ENCODE measurements around the gene FAM219B.

The FAM219B gene

DNA sequence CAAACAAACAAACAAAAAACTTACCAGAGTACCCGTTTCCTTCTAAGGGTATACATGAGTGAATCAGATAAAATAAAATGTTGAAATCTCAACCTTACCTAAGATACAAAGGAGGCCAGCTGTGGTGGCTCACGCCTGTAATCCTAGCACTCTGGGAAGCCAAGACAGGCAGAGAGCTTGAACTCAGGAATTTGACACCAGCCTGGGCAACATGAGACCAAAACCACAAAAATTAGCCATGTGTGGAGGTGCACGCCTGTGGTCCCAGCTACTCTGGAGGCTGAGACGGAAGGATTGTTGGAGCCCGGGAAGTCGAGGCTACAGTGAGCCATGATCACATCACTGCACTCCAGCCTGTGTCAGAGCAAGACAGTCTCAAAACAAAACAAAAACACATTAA is 11.0 kb upstream of the FAM219B start:
- no peak for TF ChIP-seq ZFX (IDR thresholded peaks at IDR 0.05; ENCODE audit: borderline replicate concordance)
- TF ChIP-seq, protein P1, sequence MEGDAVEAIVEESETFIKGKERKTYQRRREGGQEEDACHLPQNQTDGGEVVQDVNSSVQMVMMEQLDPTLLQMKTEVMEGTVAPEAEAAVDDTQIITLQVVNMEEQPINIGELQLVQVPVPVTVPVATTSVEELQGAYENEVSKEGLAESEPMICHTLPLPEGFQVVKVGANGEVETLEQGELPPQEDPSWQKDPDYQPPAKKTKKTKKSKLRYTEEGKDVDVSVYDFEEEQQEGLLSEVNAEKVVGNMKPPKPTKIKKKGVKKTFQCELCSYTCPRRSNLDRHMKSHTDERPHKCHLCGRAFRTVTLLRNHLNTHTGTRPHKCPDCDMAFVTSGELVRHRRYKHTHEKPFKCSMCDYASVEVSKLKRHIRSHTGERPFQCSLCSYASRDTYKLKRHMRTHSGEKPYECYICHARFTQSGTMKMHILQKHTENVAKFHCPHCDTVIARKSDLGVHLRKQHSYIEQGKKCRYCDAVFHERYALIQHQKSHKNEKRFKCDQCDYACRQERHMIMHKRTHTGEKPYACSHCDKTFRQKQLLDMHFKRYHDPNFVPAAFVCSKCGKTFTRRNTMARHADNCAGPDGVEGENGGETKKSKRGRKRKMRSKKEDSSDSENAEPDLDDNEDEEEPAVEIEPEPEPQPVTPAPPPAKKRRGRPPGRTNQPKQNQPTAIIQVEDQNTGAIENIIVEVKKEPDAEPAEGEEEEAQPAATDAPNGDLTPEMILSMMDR (IDR thresholded peaks at IDR 0.05), result no peak
- H3K27ac ChIP-seq, result no peak overlapping the region

DNA sequence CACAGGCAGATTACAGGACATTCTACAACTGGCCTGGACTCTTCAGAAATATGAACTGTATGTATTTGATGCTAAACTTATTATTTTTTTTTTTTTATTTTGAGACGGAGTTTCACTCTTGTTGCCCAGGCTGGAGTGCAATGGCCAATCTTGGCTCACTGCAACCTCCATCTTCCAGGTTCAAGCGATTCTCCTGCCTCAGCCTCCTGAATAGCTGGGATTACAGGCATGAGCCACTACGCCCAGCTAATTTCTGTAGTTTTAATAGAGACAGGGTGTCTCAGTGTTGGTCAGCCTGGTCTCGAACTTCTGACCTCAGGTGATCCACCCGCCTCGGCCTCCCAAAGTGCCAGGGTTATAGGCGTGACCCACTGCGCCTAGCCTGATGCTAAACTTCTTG is 7.1 kb upstream of the FAM219B start:
- H3K27ac ChIP-seq, result 0 out of 2 replicates have a peak overlapping the region, but pooled peaks have one; percentile 30

GRCh38 chr15:74913041-74913440 is 6.4 kb upstream of the FAM219B start:
- H3K27ac ChIP-seq, result 0 out of 2 replicates have a peak overlapping the region, but pooled peaks have one; percentile 30
- TF ChIP-seq, protein P1 (IDR thresholded peaks at IDR 0.05), result no peak
- TF ChIP-seq ZFX (IDR thresholded peaks at IDR 0.05; ENCODE audit: borderline replicate concordance), result no peak

DNA sequence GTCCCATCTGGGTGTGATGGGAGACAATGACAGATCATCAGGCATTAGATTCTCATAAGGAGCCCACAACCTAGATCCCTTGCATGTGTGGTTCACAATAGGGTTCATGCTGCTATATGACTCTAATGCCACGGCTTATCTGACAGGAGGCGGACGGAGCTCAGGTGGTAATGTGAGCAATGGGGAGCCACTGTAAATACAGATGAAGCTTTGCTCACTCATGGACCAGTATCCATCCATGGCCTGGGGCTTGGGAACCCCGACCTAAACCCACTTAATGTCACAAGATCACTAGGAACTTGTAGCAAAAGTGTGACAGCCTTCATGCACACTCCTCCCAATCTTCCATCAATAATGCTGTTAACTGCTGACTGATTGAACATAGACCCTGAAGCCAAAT is 2.0 kb upstream of the FAM219B start:
- TF ChIP-seq, protein P1 (IDR thresholded peaks at IDR 0.05), result no peak
- no peak for TF ChIP-seq ZFX (IDR thresholded peaks at IDR 0.05; ENCODE audit: borderline replicate concordance)
- no peak overlapping the region for H3K27ac ChIP-seq

DNA sequence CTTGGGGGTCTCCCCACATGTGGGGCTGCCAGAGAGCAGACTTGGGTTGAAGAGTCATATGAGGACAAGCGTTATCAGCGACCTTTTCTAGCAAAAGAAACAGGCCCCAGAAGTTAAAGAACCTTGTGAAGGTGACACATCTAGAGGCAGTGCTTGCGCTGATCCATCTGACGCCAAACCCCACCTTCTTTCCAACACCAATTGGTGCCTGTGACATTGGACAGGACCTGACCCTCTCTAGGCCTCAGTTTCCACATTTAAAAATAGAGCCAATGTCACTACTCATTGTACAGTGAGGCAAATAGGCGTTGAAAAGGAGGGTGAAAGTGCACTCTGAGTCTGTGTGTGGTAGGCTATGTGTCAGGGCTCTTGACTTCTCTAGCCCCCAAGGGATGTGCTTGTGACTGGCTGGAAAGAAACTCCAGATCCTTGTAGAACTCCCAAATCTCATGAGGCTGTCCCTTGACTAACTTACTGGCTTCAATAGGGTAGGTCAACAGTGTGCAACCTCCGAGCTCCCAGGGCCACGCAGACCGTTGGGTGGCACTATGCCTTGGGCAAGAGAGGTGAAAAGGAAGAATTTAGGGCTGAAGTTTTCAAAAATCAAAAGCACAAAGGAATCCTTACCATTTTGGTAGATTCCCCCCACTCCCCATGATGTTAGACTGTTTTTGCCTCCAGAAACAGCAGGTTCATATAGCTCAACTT is 666 bp upstream of the FAM219B start:
- peak overlapping the region; percentile 92 for H3K27ac ChIP-seq
- no peak for TF ChIP-seq ZFX (IDR thresholded peaks at IDR 0.05; ENCODE audit: borderline replicate concordance)
- TF ChIP-seq, protein P1 (IDR thresholded peaks at IDR 0.05), result no peak

- no peak for TF ChIP-seq ZFX (IDR thresholded peaks at IDR 0.05; ENCODE audit: borderline replicate concordance)
- TF ChIP-seq, protein P1 (IDR thresholded peaks at IDR 0.05), result no peak
- H3K27ac ChIP-seq, result peak overlapping the region; percentile 92
These were observed 593 bp downstream of the FAM219B start for GRCh38 chr15:74906067-74906449.

DNA sequence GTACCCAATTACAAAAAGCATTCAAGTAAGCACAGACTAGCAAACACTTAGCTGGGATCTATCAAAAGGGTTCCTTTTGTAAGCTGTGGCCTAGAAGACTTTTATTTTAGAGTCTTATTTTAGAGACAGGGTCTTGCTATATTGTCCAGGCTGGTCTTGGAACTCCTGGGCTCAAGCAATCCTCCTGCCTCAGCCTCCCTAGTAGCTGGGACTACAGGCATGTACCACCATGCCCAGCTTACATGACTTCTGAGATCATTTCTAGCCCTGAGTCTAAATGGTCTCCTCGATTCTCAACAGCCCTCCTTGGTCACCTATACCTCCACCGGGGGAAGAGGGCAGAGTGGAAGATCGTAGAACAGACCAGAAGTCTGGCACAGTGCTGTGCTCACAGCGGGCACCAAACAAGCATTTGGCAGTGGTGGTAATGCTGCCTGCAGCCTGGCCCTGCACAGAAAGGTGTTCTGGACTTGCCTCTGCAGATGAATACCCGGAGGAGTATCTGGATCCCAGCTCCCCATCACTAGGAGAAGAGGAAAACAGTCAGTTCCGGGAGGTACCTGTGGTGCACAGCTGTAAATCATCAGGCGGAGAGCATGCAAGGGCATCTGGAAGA is 2.4 kb downstream of the FAM219B start:
- peak overlapping the region; percentile 92; the same call in 1 of the 2 replicates for H3K27ac ChIP-seq
- TF ChIP-seq, protein P1 (IDR thresholded peaks at IDR 0.05), result no peak
- TF ChIP-seq ZFX (IDR thresholded peaks at IDR 0.05; ENCODE audit: borderline replicate concordance), result no peak

Measured in 22Rv1 (cell line).